IgD-negative memory B cell (primary cell): ENCODE results near the gene BMP6. TPM values are rescaled to one million over a fixed set of nuclear protein-coding genes. Genes with fewer than 3 reads are reported as not detected.

Experiments
- H3K27ac Mint-ChIP-seq, 3 donors: one replicate each; pipeline ENCODE4 v1.8.0; 2020 to 2022; ENCODE audit warnings: mild to moderate bottlenecking in 3 of 3, mixed read lengths in 3 of 3, moderate library complexity in 1 of 3
- H3K27me3 Mint-ChIP-seq: one replicate; pipeline ENCODE4 v1.8.0; 2021; ENCODE audit warnings: mixed read lengths
- H3K36me3 Mint-ChIP-seq: one replicate; pipeline ENCODE4 v1.8.0; 2020; ENCODE audit warnings: mild to moderate bottlenecking, mixed read lengths
- H3K4me1 Mint-ChIP-seq, 3 donors: one replicate each; pipeline ENCODE4 v1.8.0; 2020 to 2022; ENCODE audit warnings: mixed read lengths in 3 of 3, mild to moderate bottlenecking in 1 of 3
- H3K4me3 Mint-ChIP-seq, 4 donors: one replicate each; pipeline ENCODE4 v1.8.0; 2020 to 2022; ENCODE audit warnings: mild to moderate bottlenecking in 4 of 4, mixed read lengths in 4 of 4, moderate library complexity in 3 of 4
- H3K9me3 Mint-ChIP-seq, 3 donors: one replicate each; pipeline ENCODE4 v1.8.0; 2020 to 2021; ENCODE audit warnings: mixed read lengths in 3 of 3, mild to moderate bottlenecking in 1 of 3
- polyA plus RNA-seq: library from polyadenylated mRNA; unstranded; fragments of 300-500 nt; fragmentation: Illumina TruSeq; gene quantifications from one replicate; pipeline ENCODE4 v1.2.3, GENCODE V29; 2021

BMP6 gene
- polyA plus RNA-seq, 1 donor from 2014 or later: 0.89 TPM

GRCh38 chr6:7919871-7920270 lies 194.0 kb downstream of the BMP6 start:
- Mint-ChIP-seq H3K36me3 (no peaks in the 10 kb centered on the region), H3K27me3 (peaks cover 4% of the 10 kb centered on the region), H3K4me3 (no peak overlapping the region), H3K9me3 (peaks cover 4 to 8% (median 6%) of the 10 kb centered on the region in 3 donors), H3K4me1 (peaks cover 13 to 22% (median 18%) of the 10 kb centered on the region in 3 donors), H3K27ac (no peak overlapping the region)

DNA sequence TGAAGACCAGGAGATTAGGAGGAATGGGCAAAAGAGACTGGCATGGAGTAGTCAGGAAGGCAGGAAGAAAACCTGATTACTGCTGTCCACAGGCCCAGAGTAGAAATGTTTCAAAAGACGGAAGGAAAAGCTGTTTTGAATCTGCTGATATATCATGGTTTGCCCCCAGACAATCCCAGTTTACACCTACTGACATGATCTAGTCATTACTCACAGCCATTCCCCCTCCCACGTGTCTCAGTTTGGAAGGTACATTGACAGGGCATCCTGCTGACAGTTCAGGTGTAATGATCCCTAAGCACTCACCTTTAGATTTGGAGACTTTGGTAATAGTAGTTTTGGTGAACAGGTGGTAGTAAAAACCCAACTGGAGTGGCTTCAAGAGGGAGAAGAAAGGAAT lies 194.5 kb downstream of the BMP6 start:
- no peaks in the 10 kb centered on the region for H3K36me3 Mint-ChIP-seq
- H3K4me1 Mint-ChIP-seq: peaks cover 13 to 22% (median 18%) of the 10 kb centered on the region in 3 donors
- H3K4me3 Mint-ChIP-seq: no peak overlapping the region
- H3K27me3 Mint-ChIP-seq: peaks cover 4% of the 10 kb centered on the region
- H3K27ac Mint-ChIP-seq: no peak overlapping the region
- H3K9me3 Mint-ChIP-seq: peaks cover 4 to 12% (median 8%) of the 10 kb centered on the region in 3 donors

- H3K4me3 Mint-ChIP-seq: no peak overlapping the region
- H3K36me3 Mint-ChIP-seq: no peaks in the 10 kb centered on the region
- no peak overlapping the region for H3K27ac Mint-ChIP-seq
- H3K9me3 Mint-ChIP-seq: peaks cover 4 to 14% (median 7%) of the 10 kb centered on the region in 3 donors
- H3K4me1 Mint-ChIP-seq: peaks cover 13 to 20% (median 18%) of the 10 kb centered on the region in 3 donors
- H3K27me3 Mint-ChIP-seq: peaks cover 4% of the 10 kb centered on the region
Measured at GRCh38 chr6:7921046-7921445, 195.1 kb downstream of the BMP6 start.

DNA sequence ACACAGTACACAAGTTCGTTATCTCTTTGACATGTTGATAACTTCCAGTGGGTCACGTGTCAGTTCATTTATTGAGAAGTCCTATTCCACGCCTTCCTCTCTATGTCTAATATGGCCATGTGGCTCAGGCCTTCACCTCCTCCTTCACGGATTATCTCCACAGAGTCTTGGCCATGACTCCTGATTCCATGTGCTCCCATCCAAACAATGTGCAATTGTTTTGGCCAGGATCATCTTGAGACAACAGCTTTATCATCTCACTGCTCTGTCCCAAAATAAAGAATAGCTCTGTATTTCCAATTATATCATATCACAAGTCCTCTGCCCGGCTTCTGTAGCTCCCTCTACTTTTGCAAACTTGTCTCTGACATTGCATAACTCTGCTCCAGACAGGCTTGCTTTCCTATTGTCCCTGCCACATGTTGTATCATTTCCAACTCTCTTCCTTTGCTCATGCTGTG lies 195.8 kb downstream of the BMP6 start:
- no peak overlapping the region for H3K27ac Mint-ChIP-seq
- no peak overlapping the region for H3K4me3 Mint-ChIP-seq
- H3K36me3 Mint-ChIP-seq: no peaks in the 10 kb centered on the region

GRCh38 chr6:7922596-7922995 lies 196.7 kb downstream of the BMP6 start:
- Mint-ChIP-seq H3K36me3 (no peaks in the 10 kb centered on the region), H3K4me1 (peaks cover 3 to 8% (median 7%) of the 10 kb centered on the region in 3 donors), H3K9me3 (peaks cover 4 to 14% (median 8%) of the 10 kb centered on the region in 3 donors), H3K27me3 (peaks cover 2% of the 10 kb centered on the region), H3K27ac (no peak overlapping the region), H3K4me3 (no peak overlapping the region)

More for the DNA sequence above, 195.8 kb downstream of the BMP6 start:
- peaks cover 4 to 14% (median 6%) of the 10 kb centered on the region in 3 donors for H3K9me3 Mint-ChIP-seq
- peaks cover 12 to 17% (median 16%) of the 10 kb centered on the region in 3 donors for H3K4me1 Mint-ChIP-seq
- peaks cover 4% of the 10 kb centered on the region for H3K27me3 Mint-ChIP-seq

- H3K9me3 Mint-ChIP-seq: peaks cover 4 to 14% (median 8%) of the 10 kb centered on the region in 3 donors
- peaks cover 2% of the 10 kb centered on the region for H3K27me3 Mint-ChIP-seq
- H3K27ac Mint-ChIP-seq: no peak overlapping the region
- peaks cover 2 to 6% (median 5%) of the 10 kb centered on the region in 3 donors for H3K4me1 Mint-ChIP-seq
- H3K4me3 Mint-ChIP-seq: no peak overlapping the region
- H3K36me3 Mint-ChIP-seq: no peaks in the 10 kb centered on the region
Measured at GRCh38 chr6:7924867-7925266, 199.0 kb downstream of the BMP6 start.

Other genes starting within 250 kb of the BMP6 start
- gene DSP, start 184.4 kb upstream of the BMP6 start, polyA plus RNA-seq: 3.2 TPM
- gene SNRNP48, start 135.9 kb upstream of the BMP6 start, polyA plus RNA-seq: 6.9 TPM
- gene TXNDC5, start 184.7 kb downstream of the BMP6 start, polyA plus RNA-seq: 270 TPM